Activated T-helper 1 cell treated with anti-CD3 and anti-CD28 coated beads, Interleukin-12 subunit alpha, Interleukin-12 subunit beta, Interleukin-2, Interleukin-4 antibody, amounts not matched to agents 30 ng/mL and 10 ng/mL and 1 ng/mL, durations not matched to agents 14 hours and 24 hours and 36 hours (primary cell): ENCODE measurements around the gene NELL1. TPM values are rescaled to one million over a fixed set of nuclear protein-coding genes. Genes with fewer than 3 reads are reported as not detected.

Source experiments
- DNase-seq: peaks from one replicate; pipeline ENCODE4 v3.0.0; 2021; ENCODE audit warnings: low spot score
- H3K27ac Mint-ChIP-seq: one replicate; pipeline ENCODE4 v1.8.0; 2021; ENCODE audit warnings: mild to moderate bottlenecking, mixed read lengths
- H3K27me3 Mint-ChIP-seq: one replicate; pipeline ENCODE4 v1.8.0; 2022; ENCODE audit warnings: mild to moderate bottlenecking, moderate library complexity, mixed read lengths; ENCODE audit not compliant: insufficient read depth
- H3K36me3 Mint-ChIP-seq: one replicate; pipeline ENCODE4 v1.8.0; 2021; ENCODE audit warnings: low read depth, mixed read lengths
- H3K4me1 Mint-ChIP-seq: one replicate; pipeline ENCODE4 v1.8.0; 2021; ENCODE audit warnings: low read depth, mixed read lengths
- H3K4me3 Mint-ChIP-seq: one replicate; pipeline ENCODE4 v1.8.0; 2021; ENCODE audit warnings: mild to moderate bottlenecking, moderate library complexity, mixed read lengths
- H3K9me3 Mint-ChIP-seq: one replicate; pipeline ENCODE4 v1.8.0; 2021; ENCODE audit warnings: mixed read lengths
- intact Hi-C: fragments of 100-400 bp; cut with micrococcal nuclease; formaldehyde crosslinking; loops from one replicate; pipeline ENCODE4 v1.15.1; 2024
- total RNA-seq: library from RNA; stranded (reverse); gene quantifications from 2 replicates; pipeline ENCODE4 v1.2.3, GENCODE V29; 2022

NELL1 gene
- total RNA-seq, 1 donor from 2014 or later, result not detected

GRCh38 chr11:21472261-21472660 is 802.9 kb downstream of the NELL1 start:
- no peak overlapping the region for H3K4me3 Mint-ChIP-seq
- no peaks in the 10 kb centered on the region for H3K9me3 Mint-ChIP-seq
- intact Hi-C loops, result no loop called here
- H3K27me3 Mint-ChIP-seq, result no peaks in the 10 kb centered on the region
- no peaks in the 10 kb centered on the region for H3K4me1 Mint-ChIP-seq
- H3K36me3 Mint-ChIP-seq, result no peaks in the 10 kb centered on the region
- H3K27ac Mint-ChIP-seq, result no peak overlapping the region
- DNase-seq, result no peak

- intact Hi-C loops, result no loop called here
- H3K27me3 Mint-ChIP-seq, result no peaks in the 10 kb centered on the region
- H3K27ac Mint-ChIP-seq, result no peak overlapping the region
- DNase-seq, result no peak
- H3K36me3 Mint-ChIP-seq, result no peaks in the 10 kb centered on the region
- no peaks in the 10 kb centered on the region for H3K4me1 Mint-ChIP-seq
- H3K9me3 Mint-ChIP-seq, result no peaks in the 10 kb centered on the region
- no peak overlapping the region for H3K4me3 Mint-ChIP-seq
Observed at GRCh38 chr11:21474529-21474928, 805.1 kb downstream of the NELL1 start.

GRCh38 chr11:21475276-21475675 is 805.9 kb downstream of the NELL1 start:
- Mint-ChIP-seq H3K4me3 (no peak overlapping the region), H3K9me3 (no peaks in the 10 kb centered on the region), H3K36me3 (no peaks in the 10 kb centered on the region), H3K27ac (no peak overlapping the region), H3K4me1 (no peaks in the 10 kb centered on the region), H3K27me3 (no peaks in the 10 kb centered on the region)
- intact Hi-C loops, result no loop called here
- DNase-seq, result no peak

DNA sequence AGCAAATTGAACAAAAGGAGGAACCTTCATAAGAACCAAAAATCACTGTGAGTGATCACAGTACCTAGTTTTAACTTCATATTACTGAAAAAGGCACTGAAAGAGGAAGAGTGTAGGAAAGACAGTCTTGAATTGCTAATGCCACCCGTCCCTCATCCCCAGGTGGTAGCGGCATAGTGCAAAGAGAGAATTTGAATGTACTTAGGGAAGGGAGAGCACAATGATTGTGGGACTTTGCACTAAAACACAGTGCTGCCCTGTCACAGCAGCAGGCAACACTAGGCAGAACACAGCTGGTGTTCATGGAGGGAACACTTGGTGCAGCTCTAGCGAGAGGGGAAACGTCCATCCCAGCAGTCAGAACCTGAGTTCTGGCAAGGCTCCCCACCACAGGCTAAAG is 807.2 kb downstream of the NELL1 start:
- H3K27me3 Mint-ChIP-seq, result no peaks in the 10 kb centered on the region
- H3K36me3 Mint-ChIP-seq, result no peaks in the 10 kb centered on the region
- H3K27ac Mint-ChIP-seq, result no peak overlapping the region
- H3K9me3 Mint-ChIP-seq, result no peaks in the 10 kb centered on the region
- DNase-seq, result no peak
- intact Hi-C loops, result no loop called here
- no peaks in the 10 kb centered on the region for H3K4me1 Mint-ChIP-seq
- no peak overlapping the region for H3K4me3 Mint-ChIP-seq

- Mint-ChIP-seq H3K4me3 (no peak overlapping the region), H3K9me3 (no peaks in the 10 kb centered on the region), H3K4me1 (no peaks in the 10 kb centered on the region), H3K27me3 (no peaks in the 10 kb centered on the region), H3K36me3 (no peaks in the 10 kb centered on the region), H3K27ac (no peak overlapping the region)
- intact Hi-C loops, result no loop called here
- no peak for DNase-seq
Observed at GRCh38 chr11:21480240-21480639, 810.9 kb downstream of the NELL1 start.

DNA sequence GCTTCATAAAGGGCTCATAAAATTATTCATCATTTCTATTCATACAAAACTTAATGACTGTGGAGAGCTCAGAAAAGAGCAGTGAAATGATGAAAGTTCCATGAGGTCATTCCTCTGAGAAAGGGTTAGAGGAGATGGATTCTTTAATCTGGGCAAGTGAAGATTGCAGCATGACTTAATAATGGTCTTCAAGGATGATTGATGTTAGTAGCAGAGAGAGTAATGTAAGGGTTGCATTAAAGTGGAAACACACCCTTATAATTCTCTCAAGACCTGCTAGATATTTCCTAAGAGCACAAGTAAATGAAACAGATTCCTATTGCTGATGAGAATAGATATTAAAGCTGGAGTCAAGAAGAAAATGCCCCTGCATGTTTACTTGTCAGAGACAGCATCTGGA is 811.9 kb downstream of the NELL1 start:
- Mint-ChIP-seq H3K4me3 (no peak overlapping the region), H3K9me3 (no peaks in the 10 kb centered on the region), H3K36me3 (no peaks in the 10 kb centered on the region), H3K4me1 (no peaks in the 10 kb centered on the region), H3K27ac (no peak overlapping the region), H3K27me3 (no peaks in the 10 kb centered on the region)
- no peak for DNase-seq
- intact Hi-C loops, result no loop called here

- Mint-ChIP-seq H3K9me3 (peaks cover 11% of the 10 kb centered on the region), H3K4me3 (no peak overlapping the region), H3K36me3 (no peaks in the 10 kb centered on the region), H3K4me1 (no peaks in the 10 kb centered on the region), H3K27ac (no peak overlapping the region), H3K27me3 (no peaks in the 10 kb centered on the region)
- intact Hi-C loops, result no loop called here
- no peak for DNase-seq
Observed at GRCh38 chr11:21484039-21484438, 814.7 kb downstream of the NELL1 start.

GRCh38 chr11:21485006-21485405 is 815.6 kb downstream of the NELL1 start:
- Mint-ChIP-seq H3K4me1 (no peaks in the 10 kb centered on the region), H3K27ac (no peak overlapping the region), H3K4me3 (no peak overlapping the region), H3K9me3 (peaks cover 11% of the 10 kb centered on the region), H3K27me3 (no peaks in the 10 kb centered on the region), H3K36me3 (no peaks in the 10 kb centered on the region)
- DNase-seq, result no peak
- intact Hi-C loops, result no loop called here

DNA sequence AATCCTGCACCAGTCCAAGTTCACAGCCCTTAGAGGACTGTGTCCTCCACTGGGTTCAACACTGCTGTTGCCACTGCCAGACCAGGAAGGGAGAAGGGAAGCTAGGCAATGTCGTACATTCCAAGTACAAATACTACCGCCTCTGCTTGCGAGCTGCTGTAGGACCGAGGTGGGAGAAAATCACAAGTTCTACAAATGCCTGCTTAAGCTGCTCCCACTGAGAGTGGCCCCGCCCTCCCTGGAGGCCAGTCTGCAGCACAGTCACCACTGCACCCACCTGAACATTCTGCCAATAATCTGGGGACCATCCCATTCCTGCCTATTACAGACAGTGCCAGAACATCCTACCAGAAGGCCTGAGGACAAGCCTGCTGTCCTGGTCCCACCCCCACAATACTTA is 816.0 kb downstream of the NELL1 start:
- H3K27me3 Mint-ChIP-seq, result no peaks in the 10 kb centered on the region
- intact Hi-C loops, result no loop called here
- H3K36me3 Mint-ChIP-seq, result no peaks in the 10 kb centered on the region
- H3K9me3 Mint-ChIP-seq, result peaks cover 11% of the 10 kb centered on the region
- no peak for DNase-seq
- no peak overlapping the region for H3K27ac Mint-ChIP-seq
- no peak overlapping the region for H3K4me3 Mint-ChIP-seq
- no peaks in the 10 kb centered on the region for H3K4me1 Mint-ChIP-seq

DNA sequence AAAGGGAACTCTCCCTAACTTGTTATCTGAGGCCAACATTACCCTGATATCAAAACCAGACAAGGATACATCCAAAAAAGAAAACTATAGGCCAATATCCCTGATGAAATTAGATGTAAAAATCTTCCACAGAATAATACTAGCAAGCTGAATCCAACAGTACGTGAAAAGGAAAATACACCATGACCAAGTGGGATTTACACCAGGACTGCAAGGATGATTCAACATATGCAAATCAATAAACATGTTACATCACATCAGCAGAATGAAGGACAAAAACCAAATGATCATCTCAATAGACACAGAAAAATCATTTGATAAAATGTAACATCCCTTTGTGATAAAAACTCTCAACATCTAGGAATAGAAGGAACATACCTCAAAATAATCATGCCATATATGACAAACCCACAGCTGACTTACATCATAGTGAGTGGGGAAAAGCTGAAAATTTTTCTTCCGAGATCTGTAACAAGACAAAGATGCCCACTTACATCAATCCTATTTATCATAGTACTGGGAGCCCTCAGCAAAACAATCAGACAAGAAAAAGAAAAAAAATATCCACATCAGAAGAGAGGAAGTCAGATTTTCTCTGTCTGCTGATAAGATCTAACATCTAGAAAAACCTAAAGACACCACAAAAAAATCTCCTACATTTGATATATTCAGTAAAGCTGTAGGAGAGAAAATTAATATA is 820.2 kb downstream of the NELL1 start:
- Mint-ChIP-seq H3K27ac (no peak overlapping the region), H3K27me3 (no peaks in the 10 kb centered on the region), H3K9me3 (peaks cover 11% of the 10 kb centered on the region), H3K36me3 (no peaks in the 10 kb centered on the region), H3K4me1 (no peaks in the 10 kb centered on the region), H3K4me3 (no peak overlapping the region)
- no peak for DNase-seq
- intact Hi-C loops, result no loop called here

- intact Hi-C loops, result no loop called here
- DNase-seq, result no peak
- H3K36me3 Mint-ChIP-seq, result no peaks in the 10 kb centered on the region
- H3K27me3 Mint-ChIP-seq, result no peaks in the 10 kb centered on the region
- no peak overlapping the region for H3K27ac Mint-ChIP-seq
- H3K4me1 Mint-ChIP-seq, result no peaks in the 10 kb centered on the region
- no peak overlapping the region for H3K4me3 Mint-ChIP-seq
- peaks cover 6% of the 10 kb centered on the region for H3K9me3 Mint-ChIP-seq
Observed at GRCh38 chr11:21492931-21493330, 823.5 kb downstream of the NELL1 start.

- Mint-ChIP-seq H3K4me1 (no peaks in the 10 kb centered on the region), H3K27me3 (no peaks in the 10 kb centered on the region), H3K9me3 (no peaks in the 10 kb centered on the region), H3K27ac (no peak overlapping the region), H3K4me3 (no peak overlapping the region), H3K36me3 (no peaks in the 10 kb centered on the region)
- DNase-seq, result no peak
- intact Hi-C loops, result no loop called here
Observed at GRCh38 chr11:21494946-21495345, 825.6 kb downstream of the NELL1 start.

GRCh38 chr11:21495879-21496278 is 826.5 kb downstream of the NELL1 start:
- H3K36me3 Mint-ChIP-seq, result no peaks in the 10 kb centered on the region
- H3K27ac Mint-ChIP-seq, result no peak overlapping the region
- no peaks in the 10 kb centered on the region for H3K27me3 Mint-ChIP-seq
- no peaks in the 10 kb centered on the region for H3K9me3 Mint-ChIP-seq
- intact Hi-C loops, result no loop called here
- no peak overlapping the region for H3K4me3 Mint-ChIP-seq
- DNase-seq, result no peak
- H3K4me1 Mint-ChIP-seq, result no peaks in the 10 kb centered on the region

DNA sequence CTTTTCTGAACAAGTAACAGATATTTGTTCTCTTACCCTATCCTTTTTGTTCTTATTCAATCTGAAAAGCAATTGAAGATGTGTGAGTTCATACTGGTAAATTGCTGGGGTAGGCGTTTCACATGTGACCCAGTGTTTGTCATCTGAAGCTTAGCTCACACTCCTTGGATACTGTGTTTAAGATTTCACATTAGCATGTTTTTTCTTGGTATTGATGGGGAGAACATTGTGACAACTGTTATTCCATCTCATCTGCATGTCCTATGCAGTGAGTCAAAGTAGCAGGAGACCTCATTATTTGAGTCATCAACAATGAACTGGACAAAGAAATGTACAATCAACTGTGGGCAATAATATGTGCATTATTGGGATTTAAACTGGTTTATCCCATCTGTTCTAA is 831.9 kb downstream of the NELL1 start:
- intact Hi-C loops, result no loop called here
- Mint-ChIP-seq H3K27ac (no peak overlapping the region), H3K4me1 (no peaks in the 10 kb centered on the region), H3K27me3 (no peaks in the 10 kb centered on the region), H3K4me3 (no peak overlapping the region), H3K36me3 (no peaks in the 10 kb centered on the region), H3K9me3 (no peaks in the 10 kb centered on the region)
- no peak for DNase-seq
